Spinal cord (tissue), 10 donors: ENCODE results near the gene NCMAP. TPM values are rescaled to one million over a fixed set of nuclear protein-coding genes. Genes with fewer than 3 reads are reported as not detected.
"Not testable (repeated sequence)": the region's sequence is repeated elsewhere in the genome, so short reads cannot be mapped to it uniquely, and the experiment has no call there.

ENCODE experiments used
- DNase-seq, 6 donors: peaks; one replicate each; pipeline versions ENCODE4 v3.0.0 to v3.0.0-alpha.2; 2013 to 2015; ENCODE audit warnings: low spot score in 6 of 6, low read depth in 4 of 6
- H3K27ac ChIP-seq: one replicate; pipeline ENCODE4 v1.5.1; 2013; ENCODE audit warnings: low read depth, low read length, control low read depth
- H3K27me3 ChIP-seq: one replicate; pipeline ENCODE4 v1.6.1; 2013; ENCODE audit warnings: low read length; ENCODE audit not compliant: control insufficient read depth, insufficient read depth
- H3K36me3 ChIP-seq: one replicate; pipeline ENCODE4 v1.6.1; 2013; ENCODE audit warnings: low read length; ENCODE audit not compliant: control insufficient read depth, insufficient read depth
- H3K4me1 ChIP-seq: one replicate; pipeline ENCODE4 v1.6.1; 2013; ENCODE audit warnings: low read length; ENCODE audit not compliant: control insufficient read depth, insufficient read depth
- H3K4me3 ChIP-seq: one replicate; pipeline ENCODE4 v1.5.1; 2013; ENCODE audit warnings: low read depth, low read length, control low read depth
- H3K9me3 ChIP-seq: one replicate; pipeline ENCODE4 v1.6.1; 2013; ENCODE audit warnings: low read length; ENCODE audit not compliant: control insufficient read depth, insufficient read depth
- WGBS: methylation state at CpG from one replicate; pipeline ENCODE4 v1.1.5; 2013; ENCODE audit warnings: missing lambda C conversion rate; ENCODE audit not compliant: insufficient coverage; 5-methylcytosine and 5-hydroxymethylcytosine counted together
- polyA plus RNA-seq, 2 donors: library from polyadenylated mRNA; unstranded; fragments of 120-200 nt; gene quantifications; one replicate each; pipeline ENCODE4 v1.2.1, GENCODE V29; 2013; ENCODE audit not compliant: insufficient read length in 2 of 2
- total RNA-seq, 2 donors: library from RNA; depleted of rRNA in 1 of 2; stranded (reverse); fragments of 120-200 nt in 1 of 2; fragments of >200 nt in 1 of 2; gene quantifications; one replicate each; pipeline versions ENCODE4 v1.2.3 to v1.2.4, GENCODE V29; 2013 to 2014
- donor health status: healthy.

The NCMAP gene
- total and polyA plus RNA-seq, 4 donors = 0.08 to 10.7 (median 1.1) TPM

GRCh38 chr1:24540906-24541710 is 14.8 kb upstream of the NCMAP start:
- Histone ChIP-seq H3K9me3 (no peaks in the 10 kb centered on the region), H3K27me3 (no peaks in the 10 kb centered on the region), H3K36me3 (no peaks in the 10 kb centered on the region), H3K4me3 (no peak overlapping the region), H3K4me1 (no peaks in the 10 kb centered on the region), H3K27ac (no peak overlapping the region)
- no CpG with 5 or more reads among the region's 7 CpGs for WGBS
- DNase-seq = no peak

DNA sequence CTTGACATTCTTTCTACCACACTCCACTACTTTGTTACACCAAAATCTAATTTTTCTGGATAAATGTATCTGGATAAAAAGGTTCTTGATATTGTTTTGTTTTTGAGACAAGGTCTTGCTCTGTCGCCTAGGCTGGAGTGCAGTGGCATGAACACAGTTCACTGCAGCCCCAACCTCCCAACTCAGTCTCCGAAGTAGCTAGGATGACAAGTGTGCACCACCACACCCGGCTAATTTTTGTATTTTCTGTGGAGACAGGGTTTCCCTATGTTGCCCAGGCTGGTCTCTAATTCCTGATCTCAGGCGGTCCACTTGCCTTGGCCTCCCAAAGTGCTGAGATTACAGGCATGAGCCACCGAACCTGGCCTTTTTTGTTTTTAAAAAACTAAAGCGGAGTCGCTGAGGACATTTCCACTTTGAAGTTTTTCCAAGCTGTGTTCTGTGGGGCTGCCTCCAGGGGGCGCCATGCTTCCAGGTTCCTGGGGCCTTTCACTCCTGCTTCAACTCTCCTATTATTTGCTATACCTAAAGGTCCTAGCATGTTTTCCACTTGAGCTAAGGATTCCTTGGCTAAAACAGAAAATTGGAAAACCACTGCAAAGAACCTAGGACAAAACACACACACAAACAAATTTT is 14.1 kb upstream of the NCMAP start:
- 64% methylated on average over 7 of the region's 8 CpGs for WGBS
- Histone ChIP-seq H3K9me3 (no peaks in the 10 kb centered on the region), H3K36me3 (no peaks in the 10 kb centered on the region), H3K27me3 (no peaks in the 10 kb centered on the region), H3K4me1 (no peaks in the 10 kb centered on the region), H3K27ac (no peak overlapping the region), H3K4me3 (no peak overlapping the region)
- DNase-seq = peak in 1 of 6 donors; percentile 19

DNA sequence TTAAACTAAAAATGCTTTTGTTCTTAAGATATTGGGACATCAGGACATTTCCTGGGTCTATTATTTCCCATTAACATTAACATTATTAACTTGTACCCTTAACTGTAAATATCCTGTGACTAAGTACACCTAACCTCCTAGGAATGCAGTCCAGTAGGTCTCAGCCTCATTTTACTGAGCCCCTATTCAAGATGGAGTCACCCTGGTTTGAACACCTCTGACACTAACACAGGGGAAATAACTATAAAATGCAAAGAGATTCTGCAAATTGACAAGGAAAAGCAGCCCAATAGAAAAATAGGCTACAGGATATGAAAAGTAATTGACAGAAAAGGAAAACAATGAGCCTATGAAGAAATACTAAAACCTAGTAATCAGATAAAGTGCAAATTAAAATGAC is 11.6 kb upstream of the NCMAP start:
- no peak overlapping the region for H3K27ac ChIP-seq
- DNase-seq = no peak
- no peaks in the 10 kb centered on the region for H3K4me1 ChIP-seq
- no peak overlapping the region for H3K4me3 ChIP-seq
- no peaks in the 10 kb centered on the region for H3K27me3 ChIP-seq
- H3K36me3 ChIP-seq = no peaks in the 10 kb centered on the region
- H3K9me3 ChIP-seq = no peaks in the 10 kb centered on the region

DNA sequence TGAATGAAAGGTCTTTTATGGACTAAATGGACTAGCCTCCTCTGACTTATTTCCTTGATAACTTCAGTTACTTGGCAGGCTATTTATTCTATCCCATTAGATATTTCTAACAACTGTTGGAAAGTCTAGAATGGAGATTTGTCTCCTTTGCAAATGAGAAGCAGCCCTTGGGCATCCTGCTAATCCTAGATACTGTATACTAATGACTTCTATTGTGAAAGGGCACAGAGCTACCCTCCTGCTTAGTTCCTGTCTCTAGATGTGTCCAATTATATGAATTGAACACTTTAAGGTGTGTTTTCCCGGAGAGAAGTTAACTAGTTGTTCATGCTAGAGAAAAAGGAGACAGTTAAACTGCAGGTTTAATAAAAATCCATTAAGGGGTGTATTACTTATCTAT is 10.2 kb upstream of the NCMAP start:
- Histone ChIP-seq H3K36me3 (no peaks in the 10 kb centered on the region), H3K4me1 (no peaks in the 10 kb centered on the region), H3K27me3 (no peaks in the 10 kb centered on the region), H3K9me3 (no peaks in the 10 kb centered on the region), H3K4me3 (no peak overlapping the region), H3K27ac (no peak overlapping the region)
- peak in 1 of 6 donors; percentile 11 for DNase-seq
- WGBS = no CpG with 5 or more reads among the region's 1 CpG

GRCh38 chr1:24547195-24547594 is 8.7 kb upstream of the NCMAP start:
- Histone ChIP-seq H3K27me3 (no peaks in the 10 kb centered on the region), H3K4me1 (peaks cover 5% of the 10 kb centered on the region), H3K36me3 (no peaks in the 10 kb centered on the region), H3K9me3 (no peaks in the 10 kb centered on the region), H3K27ac (no peak overlapping the region), H3K4me3 (no peak overlapping the region)
- 100% methylated on average over 1 of the region's 5 CpGs for WGBS
- no peak for DNase-seq

DNA sequence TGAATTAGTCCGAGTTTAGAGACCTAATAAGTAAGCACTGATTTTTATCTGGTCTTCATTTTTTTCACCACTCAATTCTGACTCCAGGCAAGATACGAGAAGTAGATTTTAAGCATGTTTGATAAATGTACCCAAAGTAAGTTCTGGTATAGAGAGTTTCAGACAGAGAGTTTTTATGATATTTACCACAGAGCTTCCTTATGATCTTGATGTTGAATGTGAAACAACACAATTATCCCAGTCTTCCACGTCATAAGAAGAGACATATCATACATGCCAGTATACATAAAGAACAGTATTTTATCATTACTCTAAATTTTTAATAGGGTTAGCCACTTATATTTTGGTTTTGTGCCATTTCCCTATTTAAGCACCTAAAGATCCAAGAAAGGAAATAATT is 7.8 kb upstream of the NCMAP start:
- no peak overlapping the region for H3K4me3 ChIP-seq
- no peak for DNase-seq
- H3K27ac ChIP-seq = no peak overlapping the region
- H3K4me1 ChIP-seq = peaks cover 5% of the 10 kb centered on the region
- no peaks in the 10 kb centered on the region for H3K36me3 ChIP-seq
- no CpG with 5 or more reads among the region's 3 CpGs for WGBS
- H3K27me3 ChIP-seq = no peaks in the 10 kb centered on the region
- no peaks in the 10 kb centered on the region for H3K9me3 ChIP-seq

DNA sequence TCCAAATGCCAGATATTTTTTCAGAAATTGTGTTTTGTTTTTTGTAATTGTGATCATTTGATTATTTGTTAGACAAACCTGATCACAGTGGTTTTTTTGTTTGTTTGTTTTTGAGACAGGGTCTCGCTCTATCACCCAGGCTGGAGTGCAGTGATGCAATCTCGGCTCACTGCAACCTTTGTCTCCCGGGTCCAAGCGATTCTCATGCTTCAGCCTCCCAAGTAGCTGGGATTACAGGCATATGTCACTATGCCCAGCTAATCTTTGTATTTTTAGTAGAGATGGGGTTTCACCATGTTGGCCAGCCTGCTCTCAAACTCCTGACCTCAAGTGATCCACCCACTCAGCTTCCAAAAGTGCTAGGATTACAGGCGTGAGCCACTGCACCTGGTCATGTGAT is 6.7 kb upstream of the NCMAP start:
- not testable (repeated sequence) for H3K27me3 ChIP-seq, H3K4me1 ChIP-seq, H3K4me3 ChIP-seq, H3K36me3 ChIP-seq, DNase-seq, H3K9me3 ChIP-seq, H3K27ac ChIP-seq
- WGBS = 100% methylated on average over 1 of the region's 5 CpGs

- WGBS = 76% methylated on average over 8 of the region's 13 CpGs
- no peak for DNase-seq
- H3K4me1 ChIP-seq = peaks cover 16% of the 10 kb centered on the region
- H3K27ac ChIP-seq = no peak overlapping the region
- H3K36me3 ChIP-seq = no peaks in the 10 kb centered on the region
- H3K9me3 ChIP-seq = no peaks in the 10 kb centered on the region
- H3K27me3 ChIP-seq = peaks cover 21% of the 10 kb centered on the region
- no peak overlapping the region for H3K4me3 ChIP-seq
Measured at GRCh38 chr1:24551290-24551959, 4.5 kb upstream of the NCMAP start.

DNA sequence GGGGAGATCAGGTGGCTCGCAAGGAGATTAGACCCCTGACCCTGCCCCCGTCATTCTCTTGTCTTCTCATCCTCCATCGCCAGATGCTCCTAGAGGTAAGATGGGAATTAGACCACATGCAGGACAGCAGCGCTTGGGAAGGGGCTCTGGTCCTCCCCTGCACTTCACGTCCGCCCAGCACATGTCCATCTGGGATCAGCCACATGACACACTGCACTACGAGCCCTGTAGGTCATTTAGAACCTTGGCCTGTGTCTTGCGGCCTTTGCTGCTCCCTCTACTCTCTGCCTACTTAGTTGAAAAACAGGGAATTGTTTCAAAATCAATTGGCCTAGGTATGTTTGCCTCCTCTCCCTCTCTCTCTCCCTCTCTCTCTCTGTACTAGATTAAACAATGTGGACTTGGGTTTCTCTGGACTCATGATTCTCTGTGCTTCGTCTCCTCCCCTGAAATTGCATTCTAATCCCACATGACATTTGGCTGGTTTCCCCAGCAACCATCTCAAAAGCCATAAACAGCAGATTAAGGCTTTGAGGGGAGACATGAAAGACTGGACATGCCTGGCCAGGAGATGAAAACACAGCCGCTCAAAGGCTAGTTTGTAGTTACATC is 3.8 kb upstream of the NCMAP start:
- WGBS = 58% methylated on average over 6 of the region's 10 CpGs
- Histone ChIP-seq H3K27ac (no peak overlapping the region), H3K36me3 (no peaks in the 10 kb centered on the region), H3K4me1 (peaks cover 19% of the 10 kb centered on the region), H3K27me3 (peaks cover 27% of the 10 kb centered on the region), H3K4me3 (no peak overlapping the region), H3K9me3 (no peaks in the 10 kb centered on the region)
- DNase-seq = peak in 4 of 6 donors; percentile 21 to 83 (median 44)
